IPS-NIHi11 (cell line): ENCODE data around the gene RASA3.

ENCODE experiments used
- DNase-seq: peaks from one replicate; pipeline ENCODE4 v3.0.0; 2012; ENCODE audit warnings: mixed read lengths, low spot score

Gene RASA3

DNA sequence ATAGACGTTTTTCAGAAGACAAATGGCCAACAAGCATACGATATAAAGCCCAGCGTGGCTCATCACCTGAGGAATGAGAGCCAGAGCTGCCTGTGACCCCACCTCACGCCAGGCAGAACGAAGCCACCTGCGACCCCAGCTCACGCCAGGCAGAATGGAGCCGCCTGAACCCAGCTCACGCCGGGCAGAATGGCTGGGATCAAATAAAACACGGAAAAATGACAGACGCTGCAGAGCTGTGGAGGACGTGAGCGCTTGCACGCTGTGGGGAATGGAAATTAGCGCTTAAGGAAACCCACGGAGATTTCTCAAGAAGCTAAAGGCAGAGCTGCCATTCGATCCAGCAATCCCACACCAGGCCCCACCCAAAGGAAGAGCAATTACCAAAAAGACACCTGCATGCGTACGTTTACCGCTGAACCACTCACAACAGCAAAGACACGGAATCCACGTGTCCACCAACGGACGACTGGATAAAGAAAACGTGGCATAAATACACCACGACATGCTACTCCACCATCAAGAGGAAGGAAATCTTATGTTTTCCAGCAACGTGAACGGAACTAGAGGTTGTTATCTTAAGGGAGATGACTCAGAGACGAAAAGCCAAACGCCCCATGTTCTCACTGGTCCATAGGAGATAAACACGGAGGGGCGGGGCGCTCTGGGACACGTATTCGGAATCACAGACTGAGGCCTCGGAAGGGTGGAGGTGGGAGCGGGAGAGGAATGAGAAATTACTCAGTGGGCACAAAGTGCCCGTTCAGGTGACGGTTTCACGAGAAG, 127.8 kb downstream of the RASA3 start:
- DNase-seq = no peak

DNA sequence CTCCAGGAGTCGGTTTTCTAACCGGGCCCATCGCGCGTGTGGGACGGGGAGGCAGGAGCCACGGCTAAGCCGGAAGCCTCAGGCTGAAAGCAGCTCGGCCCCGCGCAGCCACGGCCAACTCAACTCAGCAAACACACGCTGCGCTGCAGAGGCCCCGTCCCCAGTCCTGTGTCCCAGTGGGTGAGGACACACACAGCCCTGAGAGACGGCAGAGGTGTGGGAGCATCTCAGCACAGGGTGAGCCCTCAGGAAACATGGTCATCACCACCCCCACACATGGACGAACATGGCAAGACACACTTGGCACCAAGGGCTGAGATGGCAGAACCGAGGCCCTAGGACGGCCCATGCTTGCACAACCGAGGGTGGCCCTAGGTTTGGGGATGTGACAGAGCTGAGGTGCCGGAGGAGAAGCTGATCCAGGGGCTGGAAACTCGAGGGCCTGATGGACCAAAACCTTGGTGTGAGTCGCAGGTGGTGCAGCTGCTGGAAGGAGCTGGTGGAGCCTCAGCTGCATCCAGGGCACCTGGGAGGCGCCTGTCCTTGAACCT, 129.6 kb downstream of the RASA3 start:
- no peak for DNase-seq

DNA sequence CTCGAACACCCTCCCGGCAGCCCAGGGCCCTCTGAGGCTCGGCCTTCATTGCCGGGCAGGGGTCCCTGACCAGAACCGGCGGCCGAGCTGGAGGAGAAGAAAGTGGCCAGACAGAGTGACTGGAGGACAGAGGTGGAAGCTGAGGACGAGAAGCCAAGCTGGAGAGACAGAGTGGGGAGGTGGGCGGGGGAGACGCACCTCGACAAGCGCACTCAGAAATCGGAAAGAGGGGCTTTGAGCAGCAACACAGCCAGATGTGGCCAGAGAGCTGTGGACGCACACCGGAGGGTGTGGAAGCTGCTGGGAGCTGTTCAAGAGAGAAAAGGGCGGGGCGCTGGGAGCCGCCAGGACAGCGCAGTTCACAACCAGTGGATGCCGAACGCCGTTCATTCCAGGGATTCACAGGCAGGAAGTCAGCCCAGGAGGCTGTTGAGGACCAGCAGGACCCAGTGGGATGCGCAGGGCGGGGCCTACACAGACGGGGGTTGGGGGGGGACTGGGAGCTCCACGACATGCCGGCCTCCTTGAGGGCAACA, 130.3 kb downstream of the RASA3 start:
- no peak for DNase-seq

DNA sequence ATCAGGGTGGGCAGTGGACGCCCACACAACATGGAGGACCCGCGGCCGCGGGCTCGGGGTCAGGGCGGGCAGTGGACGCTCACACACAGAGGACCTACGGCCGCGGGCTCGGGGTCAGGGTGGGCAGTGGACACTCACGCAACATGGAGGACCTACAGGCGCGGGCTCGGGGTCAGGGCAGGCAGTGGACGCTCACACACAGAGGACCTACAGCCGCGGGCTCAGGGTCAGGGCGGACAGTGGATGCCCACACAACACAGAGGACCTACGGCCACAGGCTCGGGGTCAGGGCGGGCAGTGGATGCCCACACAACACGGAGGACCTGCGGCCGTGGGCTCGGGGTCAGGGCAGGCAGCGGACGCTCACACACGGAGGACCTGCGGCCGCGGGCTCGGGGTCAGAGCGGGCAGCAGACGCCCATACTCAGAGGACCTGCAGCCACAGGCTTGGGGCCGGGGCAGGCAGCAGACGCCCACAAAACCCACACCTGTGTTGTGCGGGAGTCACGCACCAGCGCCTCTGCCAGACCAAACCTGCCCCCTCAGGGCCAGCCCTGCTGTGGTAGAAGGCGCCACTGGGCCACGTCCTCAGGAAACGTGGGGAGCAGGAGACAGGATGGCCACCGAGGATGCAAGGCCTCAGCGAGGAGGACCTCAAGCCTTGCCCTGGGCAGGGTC, 131.0 kb downstream of the RASA3 start:
- DNase-seq = no peak

DNA sequence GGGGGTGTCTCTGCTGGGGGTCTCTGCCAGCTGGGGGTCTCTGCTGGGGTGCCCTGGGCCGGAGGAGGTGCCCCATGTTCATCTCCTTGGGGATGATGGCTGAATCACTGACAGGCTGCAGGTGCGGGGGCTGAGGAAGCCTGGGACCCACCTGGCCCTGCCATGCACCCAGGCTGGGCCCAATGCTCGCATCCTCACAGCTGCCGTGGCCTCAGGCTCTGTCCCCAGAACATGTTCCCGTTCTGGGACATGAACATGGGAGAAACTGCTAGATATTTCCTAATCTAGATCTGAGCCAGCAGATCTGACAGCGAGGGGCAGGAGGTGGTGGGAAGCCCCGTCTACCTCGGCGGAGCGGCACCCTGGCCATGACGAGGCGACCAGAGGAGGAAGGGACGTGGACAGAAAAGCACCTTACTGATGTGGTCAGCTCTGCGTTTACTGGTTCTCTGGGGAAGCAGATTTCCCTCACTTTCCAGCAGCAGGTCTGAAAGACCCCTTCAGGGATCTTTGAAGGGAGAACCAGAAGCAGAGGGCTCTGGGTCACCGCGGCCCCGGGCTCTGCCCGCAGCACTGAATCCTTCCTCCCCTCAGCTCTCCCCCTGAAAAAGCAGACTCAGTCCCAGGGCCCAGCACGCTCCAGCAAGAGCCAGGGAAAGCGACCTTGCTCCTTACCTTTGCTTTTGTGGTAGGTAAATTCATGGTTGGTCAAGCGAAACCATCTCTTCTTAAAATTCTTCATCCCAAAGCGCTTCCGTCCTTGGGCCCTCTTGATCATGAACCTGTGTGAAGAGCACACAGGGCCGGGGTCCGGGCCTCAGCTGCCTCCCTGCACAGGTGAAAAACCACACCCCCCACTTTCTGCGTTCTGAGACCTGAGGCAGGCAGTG, 132.0 kb downstream of the RASA3 start:
- no peak for DNase-seq

DNA sequence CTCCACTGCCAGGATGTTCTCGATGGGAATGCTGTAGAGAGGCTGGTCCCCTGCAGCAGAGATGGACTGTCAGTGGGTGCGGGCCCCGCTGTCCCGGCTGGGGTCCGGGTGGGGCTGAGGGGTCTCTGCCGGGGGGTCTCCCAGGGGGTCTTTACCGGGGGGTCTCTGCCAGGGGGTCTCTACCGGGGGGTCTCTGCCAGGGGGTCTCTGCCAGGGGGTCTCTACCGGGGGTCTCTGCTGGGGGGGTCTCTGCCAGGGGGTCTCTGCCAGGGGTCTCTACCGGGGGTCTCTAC, 132.9 kb downstream of the RASA3 start:
- peak; percentile 15 for DNase-seq

DNA sequence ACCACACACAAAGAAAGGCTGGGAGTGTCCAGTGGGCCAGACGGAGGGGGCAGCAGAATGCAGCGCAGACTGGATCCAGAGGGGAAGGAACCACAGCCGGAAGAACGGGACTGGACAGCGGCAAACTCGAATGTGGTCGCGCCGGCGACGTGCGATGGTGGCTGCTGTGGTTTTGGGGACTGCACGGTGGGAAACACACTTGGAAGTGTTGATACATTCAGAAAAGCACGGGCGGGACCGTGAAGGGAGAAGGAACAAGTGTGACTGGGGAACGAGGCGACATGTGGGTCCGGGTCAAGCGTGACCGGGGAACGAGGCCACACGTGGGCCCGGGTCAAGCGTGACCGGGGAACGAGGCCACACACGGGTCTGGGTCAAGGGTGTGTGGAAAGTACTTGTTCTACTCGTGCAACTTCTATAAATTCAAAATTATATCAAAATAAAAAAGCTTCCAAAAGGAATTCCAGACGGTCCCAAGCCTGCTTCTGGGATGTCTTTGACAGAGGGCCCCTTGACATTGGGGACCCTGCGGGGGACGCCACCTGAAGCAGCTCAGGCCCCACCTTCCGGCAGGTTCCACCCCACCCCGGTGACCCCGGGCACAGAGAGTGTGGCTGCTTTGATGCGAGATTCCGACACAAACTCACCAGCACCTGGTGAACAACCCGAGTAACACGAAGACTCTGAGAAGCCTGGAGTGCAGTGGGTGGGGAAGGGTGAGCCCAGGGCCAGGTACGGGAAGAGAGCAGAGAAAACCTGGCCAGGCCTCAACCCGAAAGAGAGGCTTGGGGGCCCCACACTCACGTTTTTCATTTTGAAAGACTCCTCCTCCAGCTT, 133.4 kb downstream of the RASA3 start:
- peak; percentile 8 for DNase-seq

DNA sequence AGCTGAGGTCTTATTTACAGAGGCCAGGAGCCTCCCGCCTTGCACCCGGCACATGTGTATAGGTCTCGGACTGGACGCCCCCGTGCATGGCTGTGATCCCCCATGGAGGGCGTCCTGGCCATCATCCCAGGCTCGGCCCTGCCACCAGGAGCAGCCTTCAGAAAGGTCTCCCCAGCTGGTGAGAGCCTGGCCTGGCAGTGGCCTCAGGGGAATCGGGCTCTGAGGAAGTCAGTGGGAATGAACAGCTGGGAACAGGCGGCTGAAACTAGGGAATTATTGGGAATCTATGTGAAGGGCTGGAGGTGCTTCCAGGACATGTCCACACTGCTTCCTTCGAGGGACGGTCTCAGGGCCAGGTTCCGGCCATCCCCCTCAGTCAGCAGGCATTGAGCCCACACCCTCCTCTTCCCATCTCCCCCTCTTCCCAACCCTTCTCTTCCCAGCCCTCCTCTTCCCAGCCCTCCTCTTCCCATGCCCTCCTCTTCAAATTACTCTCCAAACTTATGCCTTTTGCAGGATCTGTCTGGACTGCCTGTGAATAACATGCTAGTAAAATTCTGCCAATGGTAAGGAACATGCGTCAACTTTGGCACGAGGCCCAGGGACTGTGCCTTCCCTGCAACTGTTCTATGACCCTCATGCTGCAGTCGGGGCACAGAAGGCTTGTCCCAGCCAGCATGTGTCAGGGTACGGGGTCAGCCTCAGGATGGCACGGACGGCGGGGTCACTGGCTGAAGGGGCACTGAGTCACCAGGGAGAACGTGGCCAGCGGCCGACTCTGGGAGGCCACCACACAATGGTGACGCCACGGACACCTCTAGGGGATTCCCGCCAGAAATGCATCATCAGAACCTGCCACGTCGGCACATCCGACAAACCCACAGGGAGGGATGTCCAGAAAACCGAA, 134.3 kb downstream of the RASA3 start:
- no peak for DNase-seq

DNA sequence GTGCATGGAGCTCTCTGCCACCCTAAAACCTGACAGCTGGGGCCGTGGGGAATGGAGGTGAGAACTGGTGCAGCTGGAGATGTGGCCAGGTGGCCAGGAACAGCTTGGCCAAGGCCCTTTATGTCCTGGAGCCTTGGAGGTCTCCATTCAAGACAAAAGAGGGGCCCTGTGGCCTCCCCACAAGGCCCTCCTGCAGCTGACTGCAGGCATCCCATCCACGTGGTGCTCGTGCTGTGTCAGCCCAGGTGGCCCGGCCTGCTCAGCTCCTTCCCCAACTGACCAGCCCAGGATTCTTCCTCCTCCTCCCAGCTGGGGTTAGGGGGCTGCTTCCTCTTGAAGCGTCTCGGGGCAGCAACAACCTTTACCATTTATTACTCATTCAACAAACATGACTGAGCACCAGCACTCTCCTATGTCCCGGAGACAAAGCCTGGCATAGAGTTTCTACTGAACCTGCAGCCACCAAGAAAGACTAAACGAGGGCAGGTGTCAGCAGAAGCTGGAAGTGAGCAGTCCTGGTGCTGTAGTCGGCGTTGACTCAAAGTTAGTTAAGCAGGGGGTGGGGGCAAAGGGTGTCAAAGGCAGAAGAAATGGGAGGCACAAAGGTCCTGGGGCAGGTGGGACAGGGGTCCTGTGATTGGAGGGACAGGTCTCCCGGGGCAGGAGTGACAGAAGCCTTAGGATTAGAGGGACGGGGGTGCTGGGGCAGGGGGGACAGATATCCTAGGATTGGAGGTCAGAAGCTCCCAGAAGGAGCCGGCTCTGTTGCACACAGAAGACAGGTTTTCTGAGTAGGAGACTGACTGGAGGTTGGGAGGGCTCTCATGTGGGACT, 135.3 kb downstream of the RASA3 start:
- DNase-seq = no peak

DNA sequence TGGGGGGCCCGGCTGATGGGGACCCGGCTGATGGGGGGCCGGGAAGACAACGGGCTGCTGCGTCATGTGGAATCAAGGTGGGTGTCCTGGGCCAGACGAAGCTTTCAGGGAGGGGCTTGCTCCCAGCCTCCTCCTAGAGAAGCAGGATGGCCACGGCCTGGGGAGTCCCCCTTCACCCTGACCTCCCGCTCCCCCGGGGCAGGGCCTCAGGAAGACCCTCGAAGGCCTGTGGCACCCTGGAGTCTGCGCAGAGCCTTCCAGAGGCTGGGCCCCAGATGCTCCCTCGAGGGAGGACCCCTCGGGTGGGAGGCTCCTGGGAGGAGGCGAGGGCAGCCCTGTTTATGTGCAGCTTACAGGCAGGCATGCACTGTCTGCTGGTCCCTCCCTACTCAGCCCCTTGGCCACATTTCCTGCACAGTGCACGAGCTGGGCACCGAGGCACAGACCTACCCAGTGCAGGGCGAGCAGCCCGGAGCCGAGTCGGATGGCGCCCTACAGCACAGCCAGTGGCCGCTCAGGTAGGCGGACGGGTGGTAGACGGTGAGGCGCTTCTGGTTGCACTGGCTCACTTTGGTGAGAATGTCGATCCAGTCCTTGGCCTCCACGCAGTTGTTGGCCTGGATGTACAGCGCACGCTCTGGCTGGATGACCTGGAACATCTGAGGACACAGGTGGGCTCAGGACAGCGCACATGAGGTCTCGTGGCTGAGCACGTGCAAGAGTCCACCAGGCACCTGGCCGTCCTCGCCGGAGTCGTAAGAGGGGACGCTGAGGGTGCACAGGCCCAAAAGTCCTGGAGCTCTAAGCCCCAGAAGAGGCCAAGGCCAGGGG, 136.1 kb downstream of the RASA3 start:
- no peak for DNase-seq

DNA sequence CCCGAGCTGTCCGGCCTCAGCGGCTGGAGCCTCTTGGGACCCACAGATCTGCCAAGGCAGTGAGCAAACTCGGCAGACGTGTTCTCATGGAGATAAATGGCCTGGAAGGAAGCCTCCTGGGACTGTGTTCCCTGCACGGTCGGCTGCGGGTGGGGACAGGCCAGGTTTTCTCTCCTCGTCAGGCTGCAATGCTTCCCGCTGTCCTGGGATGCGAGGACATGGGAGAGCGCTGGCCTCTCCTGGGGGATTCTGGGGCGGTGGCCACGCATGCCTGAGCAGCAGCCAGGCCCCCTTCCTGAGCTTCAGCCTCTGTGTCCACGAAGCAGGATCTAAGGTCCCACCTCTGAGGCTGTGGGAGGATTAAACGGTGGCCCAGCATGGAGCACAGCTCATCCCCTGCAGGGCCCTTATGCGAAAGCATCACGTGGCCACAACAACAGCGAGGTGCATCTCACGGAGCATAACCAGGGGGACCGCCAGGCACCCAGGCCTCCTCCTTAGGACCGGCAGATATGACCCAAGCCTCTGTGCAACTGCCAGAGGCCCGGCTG, 137.3 kb downstream of the RASA3 start:
- DNase-seq = no peak

DNA sequence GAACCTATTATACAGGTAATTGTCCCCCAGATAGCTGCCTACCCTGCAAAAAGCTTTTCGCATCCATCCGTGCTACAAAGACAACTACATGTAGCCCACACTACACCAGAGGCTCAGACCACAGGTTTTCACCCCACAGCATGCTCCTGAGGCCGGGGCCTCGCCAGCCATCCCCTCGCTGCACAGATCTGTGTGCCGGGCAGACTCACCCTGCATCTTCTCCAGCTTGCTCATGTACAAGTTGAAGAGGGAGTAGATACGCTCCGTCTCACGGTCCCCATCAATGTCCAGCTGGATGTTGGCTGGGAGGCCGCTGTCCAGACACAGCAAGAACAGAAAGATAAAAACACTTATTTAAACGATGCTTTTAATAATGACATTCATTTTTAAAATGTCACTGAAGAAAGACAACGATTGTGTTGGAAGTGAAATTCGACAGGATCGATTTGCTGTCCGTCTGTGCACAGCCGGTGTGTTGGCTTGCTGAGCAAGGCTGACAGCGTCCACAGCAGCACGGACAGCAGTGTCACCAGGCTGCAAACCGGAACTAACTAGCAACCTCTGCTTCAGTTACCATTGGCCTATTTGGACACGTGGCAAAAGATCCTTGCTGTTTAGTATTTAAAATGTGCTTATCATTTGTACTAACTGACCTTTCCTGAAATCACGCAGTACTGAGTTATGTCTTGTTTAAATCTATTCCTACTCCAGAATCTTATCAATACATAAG, 140.0 kb downstream of the RASA3 start:
- no peak for DNase-seq

DNA sequence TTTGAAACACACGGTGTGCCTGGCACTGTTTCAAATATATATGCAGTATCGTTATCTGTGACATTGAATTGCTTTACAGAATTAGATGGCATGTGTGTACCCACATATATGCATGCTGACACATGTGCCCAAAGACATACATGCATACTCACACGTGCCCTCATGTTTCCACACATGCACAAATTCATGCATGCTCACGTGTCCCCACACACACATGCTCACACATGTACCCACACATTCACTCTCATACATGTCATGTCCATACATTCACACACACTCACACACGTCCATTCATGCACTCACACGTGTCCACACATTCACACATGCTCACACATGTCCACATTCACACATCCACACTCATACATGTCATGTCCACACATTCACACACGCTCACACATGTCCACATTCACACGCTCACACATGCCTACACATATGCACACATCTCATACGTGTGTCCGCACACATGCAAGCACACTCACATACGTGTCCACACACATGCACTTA, 140.7 kb downstream of the RASA3 start:
- DNase-seq = no peak

DNA sequence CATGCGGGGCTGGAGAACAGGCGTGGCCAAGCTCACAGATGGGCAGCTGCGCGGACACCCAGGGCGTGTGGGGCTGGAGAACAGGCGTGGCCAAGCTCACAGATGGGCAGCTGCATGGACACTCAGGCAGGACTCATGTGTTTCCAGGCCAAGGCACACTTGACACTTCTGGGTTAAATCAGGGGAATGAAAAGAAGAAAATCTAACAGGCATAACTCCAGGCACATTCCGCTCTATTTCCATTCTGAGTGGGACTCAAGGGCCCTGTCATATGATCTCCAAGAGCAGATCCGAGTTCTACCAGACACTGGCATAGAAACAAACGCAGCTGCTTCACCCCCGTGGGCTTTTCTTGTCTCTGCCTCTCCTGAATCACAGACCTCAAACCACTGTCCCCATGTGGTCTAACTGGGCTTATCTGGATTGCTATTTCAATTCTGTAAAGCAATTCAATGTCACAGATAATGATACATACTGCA, 141.2 kb downstream of the RASA3 start:
- DNase-seq = no peak

DNA sequence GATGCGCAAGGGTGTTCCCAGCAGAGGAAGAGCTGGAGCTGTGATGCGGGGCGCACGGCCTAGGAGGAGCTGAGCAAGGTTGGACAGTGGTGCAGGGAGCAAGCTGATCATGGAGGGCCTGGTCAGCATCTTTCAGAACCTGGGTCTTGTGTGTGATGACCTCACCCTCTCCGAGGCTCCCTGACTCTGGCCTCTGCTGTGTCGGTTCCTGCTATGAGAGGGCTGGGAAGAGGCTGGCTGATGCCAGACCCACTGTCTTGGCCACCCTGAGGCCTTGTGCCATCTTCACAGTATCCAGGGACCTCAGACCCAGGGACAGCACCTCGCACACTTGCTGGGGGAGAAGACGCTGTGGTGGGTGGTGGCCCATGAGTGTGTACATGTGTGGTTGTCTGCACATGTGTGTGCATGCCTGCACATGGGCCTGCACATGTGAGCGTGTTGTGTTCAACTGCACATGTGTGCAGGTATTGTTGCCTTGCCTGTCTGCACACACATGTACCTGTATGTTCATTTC, 142.0 kb downstream of the RASA3 start:
- no peak for DNase-seq

DNA sequence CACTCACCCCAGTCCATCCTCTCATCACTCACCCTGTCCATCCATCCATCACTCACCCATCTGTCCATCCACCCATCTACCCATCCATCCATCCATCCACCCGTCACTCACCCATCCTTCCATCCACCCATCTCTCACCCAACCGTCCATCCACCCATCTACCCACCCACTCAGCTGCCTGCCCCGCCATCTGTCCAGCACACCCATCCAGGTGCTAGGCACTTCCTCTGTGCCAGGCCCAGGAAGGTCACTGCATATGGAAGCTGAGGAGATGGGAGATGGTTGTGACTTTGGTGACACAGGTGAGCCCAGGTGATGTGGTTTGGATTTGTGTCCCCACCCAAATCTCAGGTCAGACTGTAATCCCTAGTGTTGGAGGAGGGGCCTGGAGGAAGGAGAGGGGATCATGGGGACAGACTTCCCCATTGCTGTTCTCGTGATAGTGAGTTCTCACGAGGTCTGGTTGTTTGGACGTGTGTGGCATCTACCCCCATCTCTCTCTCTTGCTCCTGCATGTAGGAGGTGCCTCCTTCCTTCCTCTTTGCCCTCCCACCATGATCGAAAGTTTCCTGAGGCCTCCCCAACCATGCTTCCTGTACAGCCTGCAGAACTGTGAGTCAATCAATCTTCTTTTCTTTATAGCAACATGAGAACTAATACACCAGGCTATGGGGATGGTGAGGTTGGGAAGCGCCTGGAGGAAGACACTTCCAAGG, 142.7 kb downstream of the RASA3 start:
- no peak for DNase-seq
